ENCODE measurements around the gene ABCC4.

DNA sequence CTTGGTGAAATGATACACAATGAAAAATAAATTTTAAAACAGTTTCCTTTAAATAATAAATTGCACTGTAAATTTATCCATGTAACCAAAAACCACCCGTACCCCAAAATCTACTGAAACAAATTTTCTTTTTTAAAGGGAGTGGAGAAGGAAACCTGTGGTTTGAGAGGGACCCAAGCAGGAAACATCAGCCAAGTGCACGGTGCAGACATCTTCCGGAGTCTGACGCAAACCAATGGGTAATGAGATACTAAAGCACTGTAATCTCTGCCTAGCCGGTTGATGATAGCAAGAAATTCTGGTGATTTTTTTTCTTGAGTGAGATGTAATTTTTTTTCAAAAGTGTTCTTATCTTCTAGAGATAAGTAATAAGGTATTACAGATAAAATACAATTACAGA lies 115.4 kb downstream of the ABCC4 start:
- TF ChIP-seq, protein P1, sequence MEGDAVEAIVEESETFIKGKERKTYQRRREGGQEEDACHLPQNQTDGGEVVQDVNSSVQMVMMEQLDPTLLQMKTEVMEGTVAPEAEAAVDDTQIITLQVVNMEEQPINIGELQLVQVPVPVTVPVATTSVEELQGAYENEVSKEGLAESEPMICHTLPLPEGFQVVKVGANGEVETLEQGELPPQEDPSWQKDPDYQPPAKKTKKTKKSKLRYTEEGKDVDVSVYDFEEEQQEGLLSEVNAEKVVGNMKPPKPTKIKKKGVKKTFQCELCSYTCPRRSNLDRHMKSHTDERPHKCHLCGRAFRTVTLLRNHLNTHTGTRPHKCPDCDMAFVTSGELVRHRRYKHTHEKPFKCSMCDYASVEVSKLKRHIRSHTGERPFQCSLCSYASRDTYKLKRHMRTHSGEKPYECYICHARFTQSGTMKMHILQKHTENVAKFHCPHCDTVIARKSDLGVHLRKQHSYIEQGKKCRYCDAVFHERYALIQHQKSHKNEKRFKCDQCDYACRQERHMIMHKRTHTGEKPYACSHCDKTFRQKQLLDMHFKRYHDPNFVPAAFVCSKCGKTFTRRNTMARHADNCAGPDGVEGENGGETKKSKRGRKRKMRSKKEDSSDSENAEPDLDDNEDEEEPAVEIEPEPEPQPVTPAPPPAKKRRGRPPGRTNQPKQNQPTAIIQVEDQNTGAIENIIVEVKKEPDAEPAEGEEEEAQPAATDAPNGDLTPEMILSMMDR (conservative IDR thresholded peaks at IDR 0.05), result no peak
- TF ChIP-seq ZFX (IDR thresholded peaks at IDR 0.05), result no peak
